Measurements from ENCODE around the gene CDK2AP2. TPM values are rescaled to one million over a fixed set of nuclear protein-coding genes. Genes with fewer than 3 reads are reported as not detected.

Gene CDK2AP2
- total RNA-seq, 2 donors from 2014 or later: 56.7 to 59.4 TPM

GRCh38 chr11:67457453-67457852, 50.5 kb downstream of the CDK2AP2 start:
- H3K27ac ChIP-seq: no peak overlapping the region
- H3K27me3 ChIP-seq: no peaks in the 10 kb centered on the region
- H3K4me1 ChIP-seq: peaks cover 4% of the 10 kb centered on the region
- DNase-seq: no peak
- no peak overlapping the region for H3K4me3 ChIP-seq
- TF ChIP-seq POLR2A (IDR thresholded peaks at IDR 0.05) (no peak), CTCF (IDR thresholded peaks at IDR 0.05) (no peak)
- no peaks in the 10 kb centered on the region for H3K9me3 ChIP-seq
- H3K36me3 ChIP-seq (replicated peaks in 1 of 2; ENCODE audit: insufficient read depth in 1 of 2, low read depth in 2 of 2): no peaks in the 10 kb centered on the region
- intact Hi-C loops (cut with DNase I): no loop called here
- ATAC-seq: no peak
- WGBS, 2 donors: 88 to 89% methylated on average over 11 to 12 of the region's 12 CpGs

Small RNAs within 50 kb of the gene (microRNA-seq; reads per million reads assigned to microRNA genes)
- 0.45 to 1.4 reads per million in 2 donors for gene MIR6752 (ENCODE audit: borderline number of aligned reads in 2 of 2, borderline replicate concordance in 2 of 2)

Small RNAs within 50 kb of the gene (small RNA-seq; reads per million reads assigned to genes)
- not detected for gene MIR6752

Other genes with a start within 250 kb of the CDK2AP2 start
- 10 to 100 TPM; 27.4 to 36.3 TPM for gene GRK2, start 241.7 kb downstream of the CDK2AP2 start, total RNA-seq
- 10 to 100 TPM; 18.2 to 39.6 TPM for gene ANKRD13D, start 218.9 kb downstream of the CDK2AP2 start, total RNA-seq
- 10 to 100 TPM; 16.2 to 30.6 TPM for gene SSH3, start 204.6 kb downstream of the CDK2AP2 start, total RNA-seq
- gene POLD4, start 154.6 kb downstream of the CDK2AP2 start, total RNA-seq: 100 to 1,000 TPM in 1 of 2 donors, 10 to 100 TPM in 1; 82.1 to 103 TPM
- gene CLCF1, start 134.6 kb downstream of the CDK2AP2 start, total RNA-seq: 10 to 100 TPM in 1 of 2 donors, 1 to 10 TPM in 1; 2.3 to 14.5 TPM
- gene RAD9A, start 116.2 kb downstream of the CDK2AP2 start, total RNA-seq: 10 to 100 TPM; 22.6 to 49.4 TPM
- 100 to 1,000 TPM in 1 of 2 donors, 10 to 100 TPM in 1; 81.1 to 104 TPM for gene PPP1CA, start 106.3 kb downstream of the CDK2AP2 start, total RNA-seq
- 1 to 10 TPM; 1.6 to 4.3 TPM for gene TBC1D10C, start 104.1 kb downstream of the CDK2AP2 start, total RNA-seq
- gene CARNS1, start 92.5 kb downstream of the CDK2AP2 start, total RNA-seq: 1 to 10 TPM; 2.1 to 2.6 TPM
- 10 to 100 TPM; 34.9 to 36.1 TPM for gene RPS6KB2, start 79.7 kb downstream of the CDK2AP2 start, total RNA-seq
- gene PTPRCAP, start 70.5 kb downstream of the CDK2AP2 start, total RNA-seq: 1 to 10 TPM; 6.0 to 6.9 TPM
- gene CORO1B, start 64.7 kb downstream of the CDK2AP2 start, total RNA-seq: 10 to 100 TPM; 53.1 to 55.3 TPM
- not detected for gene GPR152, start 55.4 kb downstream of the CDK2AP2 start, total RNA-seq
- 1 to 10 TPM in 1 of 2 donors, not detected in 1; 3.1 TPM for gene CABP4, start 52.8 kb downstream of the CDK2AP2 start, total RNA-seq
- 100 to 1,000 TPM in 1 of 2 donors, 10 to 100 TPM in 1; 69.5 to 118 TPM for gene TMEM134, start 38.9 kb downstream of the CDK2AP2 start, total RNA-seq
- 10 to 100 TPM; 21.4 to 39.7 TPM for gene AIP, start 25.1 kb downstream of the CDK2AP2 start, total RNA-seq
- gene PITPNM1, start 2.8 kb downstream of the CDK2AP2 start, total RNA-seq: 10 to 100 TPM in 1 of 2 donors, 1 to 10 TPM in 1; 8.6 to 24.4 TPM
- not detected for gene CABP2, start 15.3 kb upstream of the CDK2AP2 start, total RNA-seq
- gene GSTP1, start 75.7 kb upstream of the CDK2AP2 start, total RNA-seq: 100 to 1,000 TPM; 359 to 454 TPM
- gene NDUFV1, start 98.8 kb upstream of the CDK2AP2 start, total RNA-seq: 100 to 1,000 TPM; 209 to 264 TPM
- gene NUDT8, start 121.8 kb upstream of the CDK2AP2 start, total RNA-seq: 10 to 100 TPM; 11.5 to 21.8 TPM
- gene TBX10, start 131.6 kb upstream of the CDK2AP2 start, total RNA-seq: not detected
- gene ACY3, start 142.6 kb upstream of the CDK2AP2 start, total RNA-seq: 10 to 100 TPM in 1 of 2 donors, 1 to 10 TPM in 1; 7.0 to 16.2 TPM
- not detected for gene ALDH3B2, start 166.5 kb upstream of the CDK2AP2 start, total RNA-seq

All from body of pancreas (tissue), 4 donors.